ENCODE data around the gene FLT1.
A peak's percentile ranks its signal among the peaks of the same experiment; 100 is the strongest.

FLT1 gene

GRCh38 chr13:28494778-28495537 lies at the start of gene FLT1:
Gene FLT1 (minus strand): TSS chr13:28495128. CDS start chr13:28494843, 285 bp downstream.
- no peak for DNase-seq

- DNase-seq = no peak
These were observed 49.1 kb upstream of the FLT1 start for GRCh38 chr13:28544026-28544425.

DNA sequence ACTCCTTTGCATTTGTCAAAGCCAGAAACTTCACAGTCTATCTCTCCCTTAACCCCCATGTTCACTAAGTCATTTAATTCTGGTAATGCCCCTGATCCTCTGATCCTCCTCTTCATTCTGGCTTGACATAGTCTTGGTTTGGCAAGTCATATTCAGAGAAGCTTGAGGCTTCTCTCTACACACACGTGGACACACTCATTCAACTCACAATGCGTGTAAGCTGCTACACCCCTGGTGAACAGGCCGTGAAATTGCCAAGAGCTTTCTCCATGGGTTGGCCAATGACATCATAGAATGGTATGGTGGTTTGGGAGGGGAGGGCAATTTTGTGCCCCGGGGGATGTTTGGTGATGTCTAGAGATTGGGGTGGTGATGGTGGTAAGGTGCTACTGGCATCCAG lies 47.9 kb upstream of the FLT1 start:
- no peak for DNase-seq

DNA sequence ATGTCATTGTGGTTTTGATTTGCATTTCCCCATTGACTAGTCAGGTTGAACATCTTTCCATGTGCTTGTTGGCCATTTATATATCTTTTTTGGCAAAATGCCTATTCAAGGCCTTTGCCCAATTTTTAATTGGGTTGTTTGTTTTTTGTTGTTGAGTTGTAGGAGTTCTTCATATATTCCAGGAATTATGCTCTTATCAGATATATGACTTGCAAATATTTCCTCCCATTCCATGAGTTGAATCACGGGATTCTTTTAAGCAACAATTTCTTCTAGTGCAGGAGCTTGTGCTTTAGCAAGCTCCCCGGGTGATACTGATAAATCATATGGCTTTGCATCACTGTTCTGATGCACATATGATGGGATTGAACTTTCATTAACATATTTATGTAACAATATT lies 47.0 kb upstream of the FLT1 start:
- no peak for DNase-seq

GRCh38 chr13:28540612-28541011 lies 45.7 kb upstream of the FLT1 start:
- no peak for DNase-seq

DNA sequence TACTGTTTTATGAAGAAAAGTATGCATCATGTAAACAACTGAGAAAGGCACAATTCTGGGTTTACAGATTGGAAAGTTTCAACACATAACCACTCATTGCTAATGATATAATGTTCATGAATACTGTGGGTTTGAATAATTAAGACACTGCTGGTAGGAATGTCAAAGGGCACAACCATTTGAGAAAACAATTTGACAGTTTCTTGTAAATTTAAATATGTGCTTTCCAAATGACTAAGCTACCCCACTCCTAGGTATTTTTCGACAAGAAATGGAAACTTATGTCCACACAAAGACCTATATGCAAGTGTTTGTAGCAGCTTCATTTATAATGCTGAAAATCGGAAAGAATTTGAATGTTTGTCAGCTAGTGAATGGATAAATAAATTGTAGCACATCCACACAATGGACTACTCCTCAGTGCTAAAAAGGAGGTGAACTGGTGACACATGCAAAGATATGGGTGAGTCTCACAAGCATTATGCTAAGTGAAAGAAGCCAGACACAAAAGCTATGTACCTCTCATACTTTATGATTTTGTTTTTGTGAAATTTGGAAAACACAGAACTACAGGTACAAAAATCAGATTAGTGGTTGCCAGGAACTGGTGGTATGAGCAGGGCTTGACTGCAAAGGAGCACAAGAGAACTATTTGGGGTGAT lies 44.8 kb upstream of the FLT1 start:
- no peak for DNase-seq

GRCh38 chr13:28538932-28539331 lies 44.0 kb upstream of the FLT1 start:
- DNase-seq = no peak

GRCh38 chr13:28537171-28537570 lies 42.2 kb upstream of the FLT1 start:
- DNase-seq = no peak

GRCh38 chr13:28536371-28536770 lies 41.4 kb upstream of the FLT1 start:
- no peak for DNase-seq

DNA sequence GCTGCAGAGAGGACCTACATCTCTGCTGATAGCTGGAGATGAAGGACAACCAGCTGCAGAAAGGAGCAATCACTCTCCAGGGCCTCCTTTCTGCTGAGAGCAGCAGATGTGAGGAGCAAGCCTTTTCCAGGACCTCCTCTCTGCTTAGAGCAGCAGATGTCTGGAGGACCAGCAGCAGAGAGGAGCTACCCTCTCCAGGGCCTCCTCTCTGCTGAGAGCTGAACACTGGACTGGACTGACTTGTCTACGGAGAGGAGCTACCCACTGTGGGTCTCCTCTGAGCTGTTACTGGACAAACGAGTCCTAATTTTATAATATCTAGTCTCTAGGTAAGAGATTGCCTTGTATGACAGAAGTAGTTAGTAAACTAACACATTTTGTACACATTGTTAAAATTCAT lies 40.8 kb upstream of the FLT1 start:
- no peak for DNase-seq

DNA sequence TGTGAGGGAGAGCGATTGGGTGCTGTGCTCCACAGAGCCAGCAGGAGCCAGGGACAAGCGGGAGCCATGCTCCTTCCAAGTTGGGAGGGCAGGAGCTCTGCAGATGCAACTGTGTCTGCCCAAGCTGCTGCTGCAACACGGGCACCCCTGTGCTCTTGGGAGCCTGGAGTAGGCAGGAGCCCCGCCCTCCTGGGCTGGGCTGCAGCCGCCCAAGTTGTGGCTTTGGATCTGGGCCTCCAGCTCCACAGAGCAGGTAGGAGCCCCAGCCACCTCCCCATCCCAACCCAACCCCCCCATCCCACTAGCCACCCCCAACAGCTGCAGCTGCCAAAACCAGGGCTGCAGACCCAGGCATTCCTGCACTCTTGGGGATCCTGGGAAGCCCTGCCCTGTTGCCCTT lies 39.9 kb upstream of the FLT1 start:
- no peak for DNase-seq

DNA sequence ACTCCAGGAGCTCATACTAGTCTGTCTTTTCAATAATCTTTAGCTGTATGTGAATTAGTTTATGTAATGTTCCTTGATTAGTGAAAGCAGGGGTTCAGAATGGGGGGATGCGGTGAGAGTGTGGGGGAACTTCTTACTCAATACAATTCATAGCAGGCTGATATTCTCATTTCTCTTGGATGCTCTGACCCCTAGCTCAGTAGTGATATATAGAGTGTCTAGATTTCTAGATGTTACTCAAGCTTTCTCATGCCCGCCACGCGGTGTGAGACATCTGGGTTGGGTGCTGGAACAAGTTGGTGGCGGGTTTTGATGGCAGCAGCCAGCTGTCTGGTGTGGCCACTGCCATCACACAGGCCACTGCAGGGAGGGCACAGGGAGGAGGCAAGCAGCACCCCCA lies 39.3 kb upstream of the FLT1 start:
- no peak for DNase-seq

DNA sequence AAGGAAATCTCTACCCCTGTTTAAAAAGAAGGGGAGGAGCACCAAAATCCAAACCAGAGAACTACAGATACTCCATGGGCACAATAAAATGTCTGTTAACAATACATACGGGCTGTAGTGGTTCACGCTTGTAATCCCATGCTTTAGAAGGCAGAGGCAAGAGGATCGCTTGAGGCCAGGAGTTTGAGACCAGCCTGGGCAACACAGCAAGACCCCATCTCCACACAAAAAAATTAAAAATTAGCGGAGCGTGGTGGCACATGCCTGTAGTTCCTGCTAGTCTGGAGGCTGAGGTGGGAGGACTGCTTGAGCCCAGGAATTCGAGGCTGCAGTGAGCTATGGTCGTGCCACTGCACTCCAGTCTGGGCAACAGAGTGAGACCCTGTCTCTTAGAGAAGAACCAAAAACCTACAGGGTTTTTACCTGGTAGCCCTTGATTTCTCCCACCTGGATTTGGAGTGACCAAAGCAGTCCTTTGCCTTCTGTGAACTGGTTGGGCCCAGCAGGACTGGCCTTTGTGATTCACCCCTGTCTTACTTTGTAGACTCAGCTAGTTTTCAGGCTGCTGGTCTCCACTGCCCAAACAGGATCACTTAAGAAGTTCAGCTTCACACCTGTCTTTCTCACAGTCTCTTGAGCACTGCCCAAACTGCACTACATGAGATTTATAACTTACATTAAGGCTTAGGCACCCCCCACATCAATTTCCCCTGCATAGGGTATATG lies 38.7 kb upstream of the FLT1 start:
- DNase-seq = no peak

DNA sequence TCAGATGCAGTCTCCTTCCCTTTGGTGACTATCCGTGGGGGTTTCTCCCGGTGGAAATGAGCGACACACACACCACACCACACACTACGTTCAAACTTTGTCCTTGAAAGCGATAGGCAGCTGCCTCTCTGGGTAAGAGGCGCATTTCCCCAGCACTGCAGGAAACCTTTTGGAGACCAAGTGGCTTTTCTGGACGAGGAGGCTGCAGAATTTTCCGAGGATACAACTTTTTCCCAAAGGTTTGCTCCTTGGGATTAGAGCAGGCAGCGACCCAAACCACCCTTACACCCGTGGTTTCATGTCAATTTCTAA lies 38.2 kb upstream of the FLT1 start:
- DNase-seq = no peak

GRCh38 chr13:28532388-28533124 lies 37.6 kb upstream of the FLT1 start:
- no peak for DNase-seq

DNA sequence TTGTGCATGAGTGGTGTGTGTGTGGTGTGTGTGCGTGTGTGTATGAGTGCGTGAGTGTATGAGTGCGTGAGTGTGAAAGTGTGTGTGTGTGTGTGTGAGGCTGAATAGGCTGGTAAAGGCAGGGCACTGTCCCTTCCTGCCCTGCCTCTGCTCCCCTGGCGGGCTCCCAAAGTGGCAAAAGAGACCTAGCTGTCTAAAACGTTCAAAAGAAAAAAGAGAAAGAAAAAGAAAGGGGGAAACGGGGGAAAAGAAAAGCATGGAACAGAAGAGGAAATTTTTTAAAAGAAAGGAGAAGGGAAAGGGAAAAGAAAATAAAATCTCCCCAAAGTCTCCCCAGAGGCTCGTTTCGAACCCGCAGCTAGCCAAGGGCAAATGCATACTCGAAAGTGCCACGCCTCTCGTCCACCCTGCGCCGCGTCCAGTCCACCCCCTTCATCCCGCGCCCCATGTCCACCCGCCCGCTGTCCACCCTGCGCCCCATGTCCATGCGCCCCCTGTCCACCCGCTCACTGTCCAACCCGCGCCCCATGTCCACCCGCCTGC lies 37.0 kb upstream of the FLT1 start:
- peak; percentile 11 for DNase-seq

GRCh38 chr13:28531077-28531844 lies 36.3 kb upstream of the FLT1 start:
- peak; percentile 28 for DNase-seq

DNA sequence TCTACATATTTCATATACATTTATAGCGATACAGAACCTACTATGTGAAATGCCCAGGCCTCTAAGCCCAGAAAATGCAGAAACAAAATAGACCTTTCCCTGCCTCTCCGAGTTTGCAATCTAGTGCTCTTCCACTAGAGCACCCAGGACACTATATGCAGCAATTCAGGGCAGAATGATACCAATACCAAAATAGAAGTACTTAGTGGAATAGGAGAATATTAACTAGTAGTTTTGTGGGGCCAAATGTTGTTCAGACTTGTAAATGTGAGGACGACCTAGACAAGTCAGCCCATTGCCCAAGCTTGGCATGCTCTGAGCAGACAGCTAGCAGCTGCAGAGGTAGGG lies 35.8 kb upstream of the FLT1 start:
- peak; percentile 41 for DNase-seq

GRCh38 chr13:28529836-28530235 lies 34.9 kb upstream of the FLT1 start:
- DNase-seq = no peak

GRCh38 chr13:28528848-28529247 lies 33.9 kb upstream of the FLT1 start:
- DNase-seq = peak; percentile 21

DNA sequence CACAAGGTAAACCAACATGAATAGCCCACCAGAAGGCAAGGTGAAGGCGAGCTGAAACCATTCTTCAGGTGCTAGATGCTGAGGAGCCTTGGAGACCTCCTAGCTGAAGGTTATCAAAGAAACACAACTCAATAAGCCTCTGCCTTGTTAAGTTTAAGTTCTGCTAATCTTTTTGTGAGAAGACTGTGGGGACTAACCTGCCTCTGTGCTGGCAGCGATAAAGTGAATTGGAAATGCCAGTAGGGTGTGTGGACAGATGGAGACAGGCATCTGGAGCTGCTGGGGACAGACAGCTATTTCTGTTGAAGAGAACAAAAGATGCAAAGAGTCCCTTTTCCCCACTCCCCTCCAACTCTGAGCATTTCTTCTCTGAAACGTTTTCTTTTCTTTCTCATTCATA lies 33.5 kb upstream of the FLT1 start:
- no peak for DNase-seq

DNA sequence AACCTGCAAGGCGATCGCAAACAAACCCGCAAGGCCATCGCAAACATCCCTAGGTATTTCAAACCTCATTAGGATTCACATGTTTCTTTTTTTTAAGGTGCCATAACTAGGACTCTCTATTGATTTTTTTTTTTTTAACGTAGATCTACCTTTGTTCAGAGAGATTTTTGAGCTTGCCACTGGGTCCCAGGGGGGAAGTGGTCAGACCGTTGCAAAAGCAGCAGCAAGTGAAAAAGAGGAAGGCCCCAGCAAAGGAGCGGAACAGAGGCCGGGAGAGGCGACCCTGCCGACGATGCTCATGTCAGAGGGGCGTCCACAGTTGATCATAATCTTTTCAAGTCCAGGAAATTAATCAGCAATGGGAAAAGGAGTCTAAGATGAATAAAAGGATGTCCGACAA lies 32.7 kb upstream of the FLT1 start:
- DNase-seq = no peak

DNA sequence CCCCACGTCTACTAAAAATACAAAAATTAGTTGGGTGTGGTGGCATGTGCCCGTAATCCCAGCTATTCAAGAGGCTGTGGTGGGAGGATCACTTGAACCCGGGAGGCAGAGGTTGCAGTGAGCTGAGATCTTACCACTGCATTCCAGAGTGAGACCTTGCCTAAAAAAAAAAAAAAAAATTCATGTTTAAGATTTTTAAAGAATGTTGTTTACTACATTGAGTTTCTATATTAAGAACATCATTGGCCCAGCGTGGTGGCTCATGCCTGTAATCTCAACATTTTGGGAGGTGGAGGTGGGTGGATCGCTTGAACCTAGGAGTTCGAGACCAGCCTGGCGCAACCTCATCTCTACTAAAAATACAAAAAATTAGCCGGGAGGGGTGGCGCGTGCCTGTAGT lies 31.9 kb upstream of the FLT1 start:
- DNase-seq = no peak
